Liver (tissue), 9 donors: ENCODE measurements around the gene PPP1R9A. TPM values are rescaled to one million over a fixed set of nuclear protein-coding genes. Genes with fewer than 3 reads are reported as not detected.

Experiments
- DNase-seq: peaks from one replicate; pipeline ENCODE4 v3.0.0-alpha.2; 2017; ENCODE audit warnings: low spot score
- H3K27ac ChIP-seq, 2 donors: one replicate each; pipeline ENCODE4 v1.7.0; 2013; ENCODE audit warnings: inconsistent platforms in 2 of 2, low read length in 2 of 2, control low read depth in 1 of 2, low read depth in 1 of 2, mild to moderate bottlenecking in 1 of 2
- H3K27me3 ChIP-seq, 4 donors: one replicate each; pipeline versions ENCODE4 v1.6.1 to v1.7.0; 2013; ENCODE audit warnings: low read length in 3 of 4, inconsistent platforms in 1 of 4, mild to moderate bottlenecking in 1 of 4, moderate library complexity in 1 of 4; ENCODE audit not compliant: control insufficient read depth in 4 of 4, insufficient read depth in 4 of 4
- H3K36me3 ChIP-seq, 4 donors: one replicate each; pipeline versions ENCODE4 v1.6.1 to v1.7.0; 2013; ENCODE audit warnings: low read length in 3 of 4, mild to moderate bottlenecking in 3 of 4, low read depth in 1 of 4, moderate library complexity in 1 of 4; ENCODE audit not compliant: control insufficient read depth in 4 of 4, insufficient read depth in 3 of 4
- H3K4me1 ChIP-seq, 4 donors: one replicate each; pipeline versions ENCODE4 v1.6.1 to v1.7.0; 2013; ENCODE audit warnings: low read length in 3 of 4, mild to moderate bottlenecking in 3 of 4, moderate library complexity in 1 of 4; ENCODE audit not compliant: control insufficient read depth in 4 of 4, insufficient read depth in 4 of 4
- H3K4me3 ChIP-seq, 3 donors: one replicate each; pipeline versions ENCODE4 v1.6.1 to v1.7.0; 2013; ENCODE audit warnings: low read length in 3 of 3, control low read depth in 1 of 3, low read depth in 1 of 3, mild to moderate bottlenecking in 1 of 3
- H3K9ac ChIP-seq, 2 donors: one replicate each; pipeline ENCODE4 v1.7.0; 2013; ENCODE audit warnings: low read length in 2 of 2, mild to moderate bottlenecking in 2 of 2, moderate library complexity in 2 of 2, control low read depth in 1 of 2, low read depth in 1 of 2
- H3K9me3 ChIP-seq, 4 donors: one replicate each; pipeline versions ENCODE4 v1.6.1 to v1.7.0; 2013; ENCODE audit warnings: low read length in 3 of 4; ENCODE audit not compliant: control insufficient read depth in 4 of 4
- EGR1 ChIP-seq, 2 donors: IDR thresholded peaks; 2 replicates each; pipeline ENCODE4 v1.6.1; 2016 to 2018; ENCODE audit warnings: antibody characterized with exemption in 2 of 2, low read depth in 2 of 2
- FOXA1 ChIP-seq: IDR thresholded peaks from 2 replicates; pipeline ENCODE4 v1.6.1; 2016; ENCODE audit warnings: antibody characterized with exemption
- FOXA2 ChIP-seq: IDR thresholded peaks from 2 replicates; pipeline ENCODE4 v1.6.1; 2016; ENCODE audit warnings: antibody characterized with exemption
- GABPA ChIP-seq, 2 donors: IDR thresholded peaks in 1 of 2; conservative IDR thresholded peaks in 1 of 2; 2 replicates each; pipeline ENCODE4 v1.6.1; 2016; ENCODE audit warnings: antibody characterized with exemption in 2 of 2, mild to moderate bottlenecking in 1 of 2, moderate library complexity in 1 of 2
- HNF4A ChIP-seq, 2 donors: conservative IDR thresholded peaks; 2 replicates each; pipeline ENCODE4 v1.6.1; 2016; ENCODE audit warnings: antibody characterized with exemption in 2 of 2, mild to moderate bottlenecking in 2 of 2
- HNF4G ChIP-seq: IDR thresholded peaks from 2 replicates; pipeline ENCODE4 v1.6.1; 2016; ENCODE audit warnings: antibody characterized with exemption
- JUND ChIP-seq, 2 donors: IDR thresholded peaks; 2 replicates each; pipeline ENCODE4 v1.6.1; 2016; ENCODE audit warnings: antibody characterized with exemption in 2 of 2
- NR2F2 ChIP-seq: IDR thresholded peaks from 2 replicates; pipeline ENCODE4 v1.6.1; 2016; ENCODE audit warnings: antibody characterized with exemption
- RAD21 ChIP-seq, 2 donors: IDR thresholded peaks; 2 replicates each; pipeline ENCODE4 v1.6.1; 2016; ENCODE audit warnings: antibody characterized with exemption in 2 of 2, mild to moderate bottlenecking in 2 of 2
- RXRA ChIP-seq, 2 donors: IDR thresholded peaks; 2 replicates each; pipeline ENCODE4 v1.6.1; 2017 to 2018; ENCODE audit warnings: antibody characterized with exemption in 2 of 2, mild to moderate bottlenecking in 1 of 2
- SP1 ChIP-seq: IDR thresholded peaks from 2 replicates; pipeline ENCODE4 v1.6.1; 2018; ENCODE audit warnings: antibody characterized with exemption, mild to moderate bottlenecking
- TAF1 ChIP-seq: conservative IDR thresholded peaks from 2 replicates; pipeline ENCODE4 v1.6.1; 2016; ENCODE audit warnings: antibody characterized with exemption, mild to moderate bottlenecking
- YY1 ChIP-seq: IDR thresholded peaks from 2 replicates; pipeline ENCODE4 v1.6.1; 2016; ENCODE audit warnings: antibody characterized with exemption, mild to moderate bottlenecking
- WGBS: extraction: QIAGEN DNeasy Blood & Tissue Kit; methylation state at CpG from one replicate; pipeline ENCODE4 v1.1.7; 2013; 5-methylcytosine and 5-hydroxymethylcytosine counted together
- polyA plus RNA-seq, 2 donors: library from polyadenylated mRNA; stranded (reverse) in 1 of 2; unstranded in 1 of 2; fragments of 200-250 nt in 1 of 2; fragments of >200 nt in 1 of 2; fragmentation: Nextera tagmentation in 1 of 2; extraction: Ambion mirVana in 1 of 2; gene quantifications; one replicate each; pipeline versions ENCODE4 v1.2.1 to v1.2.3, GENCODE V29; 2013 to 2015
- total RNA-seq, 2 donors: library from RNA; depleted of rRNA; stranded (reverse); fragments of >200 nt; gene quantifications; one replicate each; pipeline ENCODE4 v1.2.3, GENCODE V29; 2014
- TF ChIP-seq, protein P1 (sequence below): IDR thresholded peaks from 2 replicates; pipeline ENCODE4 v1.6.1; 2016; ENCODE audit warnings: antibody characterized with exemption, mild to moderate bottlenecking
- TF ChIP-seq, protein P2 (sequence below): IDR thresholded peaks from 2 replicates; pipeline ENCODE4 v1.6.1; 2016; ENCODE audit warnings: antibody characterized with exemption
- TF ChIP-seq, protein P3 (sequence below): IDR thresholded peaks from 2 replicates; pipeline ENCODE4 v1.6.1; 2016; ENCODE audit warnings: antibody characterized with exemption
- TF ChIP-seq, protein P4 (sequence below): IDR thresholded peaks from 2 replicates; pipeline ENCODE4 v1.6.1; 2016; ENCODE audit warnings: antibody characterized with exemption
- TF ChIP-seq, protein P5 (sequence below): fragments of 150-350 bp; IDR thresholded peaks from 2 replicates; pipeline ENCODE4 v1.5.1; 2017; ENCODE audit warnings: improper control_type of control experiment, low read depth, low read length; ENCODE audit not compliant: missing input control
- donor health status: healthy.
- donor health status: healthy.
- donor health status: healthy.
- donor health status: healthy.
- donor health status: healthy.

PPP1R9A gene
- total and polyA plus RNA-seq, 4 donors, result 0.17 to 5.4 (median 2.7) TPM

DNA sequence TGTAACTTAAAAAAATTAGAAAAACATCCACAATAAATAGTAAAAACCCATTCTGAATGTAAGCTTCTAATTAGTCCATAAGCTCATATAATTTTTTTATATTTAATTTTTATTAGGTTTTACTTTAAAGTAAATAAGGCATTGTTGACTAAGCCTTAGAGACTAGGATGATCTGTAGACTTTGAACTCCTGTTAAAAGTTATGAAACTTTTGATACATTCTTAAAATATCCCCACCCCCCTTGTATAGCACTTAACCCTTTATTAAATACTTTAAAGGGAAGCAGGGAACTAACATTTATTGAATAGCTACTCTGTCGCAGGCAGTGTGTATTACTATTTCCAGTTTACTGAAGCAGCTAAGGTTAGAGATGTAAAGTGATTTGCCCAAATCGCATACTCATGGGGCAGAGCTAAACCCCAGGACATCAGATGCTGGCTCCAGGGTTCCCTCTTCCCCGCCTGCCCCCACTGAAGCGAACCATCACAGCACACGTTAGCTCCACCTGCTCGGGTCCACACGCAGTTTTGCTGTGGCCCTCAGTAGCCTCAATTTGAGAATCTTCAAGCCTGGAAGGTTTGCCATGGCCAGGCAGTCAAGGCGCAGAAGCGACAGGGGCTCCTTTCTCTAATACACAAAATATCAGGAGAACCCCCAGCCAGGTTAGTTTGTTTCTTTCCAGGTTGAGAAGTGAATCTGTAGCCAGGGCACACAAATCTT, 416.2 kb downstream of the PPP1R9A start:
- H3K4me3 ChIP-seq, result peak overlapping the region; percentile 73 to 88 (median 78)
- H3K27ac ChIP-seq, result peak overlapping the region; percentile 75 to 78
- WGBS, result 38% methylated on average over 9 of the region's 9 CpGs
- TF ChIP-seq, protein P1, sequence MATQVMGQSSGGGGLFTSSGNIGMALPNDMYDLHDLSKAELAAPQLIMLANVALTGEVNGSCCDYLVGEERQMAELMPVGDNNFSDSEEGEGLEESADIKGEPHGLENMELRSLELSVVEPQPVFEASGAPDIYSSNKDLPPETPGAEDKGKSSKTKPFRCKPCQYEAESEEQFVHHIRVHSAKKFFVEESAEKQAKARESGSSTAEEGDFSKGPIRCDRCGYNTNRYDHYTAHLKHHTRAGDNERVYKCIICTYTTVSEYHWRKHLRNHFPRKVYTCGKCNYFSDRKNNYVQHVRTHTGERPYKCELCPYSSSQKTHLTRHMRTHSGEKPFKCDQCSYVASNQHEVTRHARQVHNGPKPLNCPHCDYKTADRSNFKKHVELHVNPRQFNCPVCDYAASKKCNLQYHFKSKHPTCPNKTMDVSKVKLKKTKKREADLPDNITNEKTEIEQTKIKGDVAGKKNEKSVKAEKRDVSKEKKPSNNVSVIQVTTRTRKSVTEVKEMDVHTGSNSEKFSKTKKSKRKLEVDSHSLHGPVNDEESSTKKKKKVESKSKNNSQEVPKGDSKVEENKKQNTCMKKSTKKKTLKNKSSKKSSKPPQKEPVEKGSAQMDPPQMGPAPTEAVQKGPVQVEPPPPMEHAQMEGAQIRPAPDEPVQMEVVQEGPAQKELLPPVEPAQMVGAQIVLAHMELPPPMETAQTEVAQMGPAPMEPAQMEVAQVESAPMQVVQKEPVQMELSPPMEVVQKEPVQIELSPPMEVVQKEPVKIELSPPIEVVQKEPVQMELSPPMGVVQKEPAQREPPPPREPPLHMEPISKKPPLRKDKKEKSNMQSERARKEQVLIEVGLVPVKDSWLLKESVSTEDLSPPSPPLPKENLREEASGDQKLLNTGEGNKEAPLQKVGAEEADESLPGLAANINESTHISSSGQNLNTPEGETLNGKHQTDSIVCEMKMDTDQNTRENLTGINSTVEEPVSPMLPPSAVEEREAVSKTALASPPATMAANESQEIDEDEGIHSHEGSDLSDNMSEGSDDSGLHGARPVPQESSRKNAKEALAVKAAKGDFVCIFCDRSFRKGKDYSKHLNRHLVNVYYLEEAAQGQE, result peak; percentile 33
- peak in 1 of 2 donors; percentile 29 for TF ChIP-seq JUND (IDR thresholded peaks at IDR 0.05)
- peak; percentile 85 to 88 for TF ChIP-seq HNF4A (conservative IDR thresholded peaks at IDR 0.05)
- TF ChIP-seq, protein P2, sequence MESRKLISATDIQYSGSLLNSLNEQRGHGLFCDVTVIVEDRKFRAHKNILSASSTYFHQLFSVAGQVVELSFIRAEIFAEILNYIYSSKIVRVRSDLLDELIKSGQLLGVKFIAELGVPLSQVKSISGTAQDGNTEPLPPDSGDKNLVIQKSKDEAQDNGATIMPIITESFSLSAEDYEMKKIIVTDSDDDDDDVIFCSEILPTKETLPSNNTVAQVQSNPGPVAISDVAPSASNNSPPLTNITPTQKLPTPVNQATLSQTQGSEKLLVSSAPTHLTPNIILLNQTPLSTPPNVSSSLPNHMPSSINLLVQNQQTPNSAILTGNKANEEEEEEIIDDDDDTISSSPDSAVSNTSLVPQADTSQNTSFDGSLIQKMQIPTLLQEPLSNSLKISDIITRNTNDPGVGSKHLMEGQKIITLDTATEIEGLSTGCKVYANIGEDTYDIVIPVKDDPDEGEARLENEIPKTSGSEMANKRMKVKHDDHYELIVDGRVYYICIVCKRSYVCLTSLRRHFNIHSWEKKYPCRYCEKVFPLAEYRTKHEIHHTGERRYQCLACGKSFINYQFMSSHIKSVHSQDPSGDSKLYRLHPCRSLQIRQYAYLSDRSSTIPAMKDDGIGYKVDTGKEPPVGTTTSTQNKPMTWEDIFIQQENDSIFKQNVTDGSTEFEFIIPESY, result peak; percentile 13
- peak; percentile 20 for TF ChIP-seq TAF1
- TF ChIP-seq GABPA (IDR thresholded peaks at IDR 0.05 in 1 of 2, conservative IDR thresholded peaks at IDR 0.05 in 1 of 2), result no peak
- TF ChIP-seq, protein P3, sequence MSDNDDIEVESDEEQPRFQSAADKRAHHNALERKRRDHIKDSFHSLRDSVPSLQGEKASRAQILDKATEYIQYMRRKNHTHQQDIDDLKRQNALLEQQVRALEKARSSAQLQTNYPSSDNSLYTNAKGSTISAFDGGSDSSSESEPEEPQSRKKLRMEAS, result peak; percentile 16
- no peak for TF ChIP-seq NR2F2
- no peak for TF ChIP-seq EGR1 (IDR thresholded peaks at IDR 0.05; ENCODE audit: low read depth in 2 of 2)
- TF ChIP-seq, protein P4, sequence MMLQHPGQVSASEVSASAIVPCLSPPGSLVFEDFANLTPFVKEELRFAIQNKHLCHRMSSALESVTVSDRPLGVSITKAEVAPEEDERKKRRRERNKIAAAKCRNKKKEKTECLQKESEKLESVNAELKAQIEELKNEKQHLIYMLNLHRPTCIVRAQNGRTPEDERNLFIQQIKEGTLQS, result no peak
- no peak for TF ChIP-seq YY1
- TF ChIP-seq RXRA (IDR thresholded peaks at IDR 0.05), result peak in 1 of 2 donors; percentile 35
- peak; percentile 84 for TF ChIP-seq FOXA2
- TF ChIP-seq HNF4G, result peak; percentile 62
- TF ChIP-seq, protein P5, sequence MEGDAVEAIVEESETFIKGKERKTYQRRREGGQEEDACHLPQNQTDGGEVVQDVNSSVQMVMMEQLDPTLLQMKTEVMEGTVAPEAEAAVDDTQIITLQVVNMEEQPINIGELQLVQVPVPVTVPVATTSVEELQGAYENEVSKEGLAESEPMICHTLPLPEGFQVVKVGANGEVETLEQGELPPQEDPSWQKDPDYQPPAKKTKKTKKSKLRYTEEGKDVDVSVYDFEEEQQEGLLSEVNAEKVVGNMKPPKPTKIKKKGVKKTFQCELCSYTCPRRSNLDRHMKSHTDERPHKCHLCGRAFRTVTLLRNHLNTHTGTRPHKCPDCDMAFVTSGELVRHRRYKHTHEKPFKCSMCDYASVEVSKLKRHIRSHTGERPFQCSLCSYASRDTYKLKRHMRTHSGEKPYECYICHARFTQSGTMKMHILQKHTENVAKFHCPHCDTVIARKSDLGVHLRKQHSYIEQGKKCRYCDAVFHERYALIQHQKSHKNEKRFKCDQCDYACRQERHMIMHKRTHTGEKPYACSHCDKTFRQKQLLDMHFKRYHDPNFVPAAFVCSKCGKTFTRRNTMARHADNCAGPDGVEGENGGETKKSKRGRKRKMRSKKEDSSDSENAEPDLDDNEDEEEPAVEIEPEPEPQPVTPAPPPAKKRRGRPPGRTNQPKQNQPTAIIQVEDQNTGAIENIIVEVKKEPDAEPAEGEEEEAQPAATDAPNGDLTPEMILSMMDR, result no peak
- no peak for TF ChIP-seq SP1
- peak; percentile 57 for TF ChIP-seq FOXA1
- TF ChIP-seq RAD21 (IDR thresholded peaks at IDR 0.05), result peak in 1 of 2 donors; percentile 31
- H3K4me1 ChIP-seq, result peaks cover 2 to 53% (median 41%) of the 10 kb centered on the region in 4 donors
- no peaks in the 10 kb centered on the region for H3K9me3 ChIP-seq
- H3K9ac ChIP-seq, result peak overlapping the region; percentile 82 to 91
- no peak for DNase-seq
- no peaks in the 10 kb centered on the region for H3K36me3 ChIP-seq
- no peaks in the 10 kb centered on the region for H3K27me3 ChIP-seq
